GM19023 (cell line): Measurements from ENCODE around the gene HSPB9.

Experiments
- ATAC-seq: cut with Tn5 transposase; IDR thresholded peaks from one replicate; pipeline ENCODE4 v1.9.1; 2021; ENCODE audit warnings: mild to moderate bottlenecking, moderate library complexity; ENCODE audit not compliant: unreplicated experiment

HSPB9 gene

DNA sequence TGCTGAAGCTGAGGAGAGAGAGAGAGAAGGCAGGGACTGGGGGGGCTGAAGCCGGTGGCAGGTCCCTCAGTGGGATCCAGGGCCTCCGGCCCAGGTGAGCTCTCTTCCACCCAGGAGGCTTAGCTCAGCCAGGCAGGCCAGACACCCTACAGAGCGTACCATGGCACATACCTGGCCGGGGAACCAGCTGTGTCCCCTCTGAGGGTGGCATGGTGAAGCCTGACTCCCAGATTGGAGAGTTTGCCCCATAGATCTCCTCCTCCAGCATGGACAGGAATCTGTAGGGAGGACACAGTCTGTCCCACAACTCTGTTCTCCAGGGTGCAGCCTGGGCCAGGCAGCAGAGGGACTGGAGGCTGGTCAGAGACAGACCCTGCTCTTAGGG is 4.5 kb upstream of the HSPB9 start:
- ATAC-seq, result no peak

- ATAC-seq, result no peak
Measured at GRCh38 chr17:42118545-42118944, 4.1 kb upstream of the HSPB9 start.

GRCh38 chr17:42119301-42119700 is 3.3 kb upstream of the HSPB9 start:
- no peak for ATAC-seq

DNA sequence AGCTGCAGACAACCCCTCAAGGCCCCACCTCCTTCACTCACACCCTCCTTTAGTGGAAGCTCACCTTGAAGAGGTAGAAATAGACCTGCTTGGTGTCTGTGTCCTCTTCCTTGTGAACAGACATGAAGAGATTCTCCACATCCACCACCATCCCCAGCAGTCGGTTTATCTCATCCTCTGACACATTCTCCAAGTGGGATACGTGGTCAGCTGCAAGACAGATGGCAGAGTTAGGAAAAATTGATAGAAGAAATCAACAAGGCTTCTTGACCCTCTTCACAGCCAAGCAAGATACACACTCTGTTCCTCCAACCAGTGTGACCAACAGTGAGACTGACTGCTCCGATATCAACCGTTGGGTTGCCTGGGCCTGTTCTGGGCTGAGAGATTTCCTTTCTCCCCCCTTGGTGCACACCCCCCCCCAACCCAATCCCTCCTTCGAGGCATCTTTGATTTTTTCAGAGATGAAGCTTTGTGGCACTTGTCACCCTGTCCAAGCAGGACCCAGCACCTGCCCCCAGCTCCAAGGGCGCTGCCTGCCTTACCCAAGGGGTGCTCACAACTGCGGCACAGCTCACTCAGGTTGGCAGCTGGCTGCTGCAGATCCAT is 2.3 kb upstream of the HSPB9 start:
- ATAC-seq, result no peak

- peak; percentile 74 for ATAC-seq
Measured at GRCh38 chr17:42120770-42121769, 1.5 kb upstream of the HSPB9 start, which contains the start of gene KAT2A. Gene KAT2A, minus strand, starts transcription at chr17:42121367. Its CDS starts 63 bp downstream, at chr17:42121304.

DNA sequence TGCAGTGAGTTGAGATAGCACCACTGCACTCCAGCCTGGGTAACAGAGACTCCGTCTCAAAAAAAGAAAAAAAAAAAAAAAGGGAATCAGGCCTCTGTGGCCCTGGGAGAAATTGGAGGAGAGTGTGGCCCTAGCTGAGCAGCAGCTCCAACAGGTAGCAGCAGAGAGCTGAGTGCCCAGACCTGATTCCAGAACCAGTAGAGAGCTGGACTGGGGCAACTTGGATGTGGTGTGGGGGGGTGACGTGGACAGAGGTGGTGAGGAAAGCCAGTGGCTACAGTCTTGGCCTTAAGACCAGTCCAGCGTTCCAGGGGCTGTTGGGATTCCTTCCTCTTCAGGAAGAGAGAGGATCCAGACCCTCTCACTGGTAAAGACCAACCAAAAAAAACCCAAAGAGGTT is 1.7 kb downstream of the HSPB9 start:
- ATAC-seq, result no peak

- no peak for ATAC-seq
Measured at GRCh38 chr17:42125565-42125964, 3.0 kb downstream of the HSPB9 start.

- ATAC-seq, result no peak
Measured at GRCh38 chr17:42126836-42127235, 4.2 kb downstream of the HSPB9 start.

GRCh38 chr17:42127414-42127813 is 4.8 kb downstream of the HSPB9 start:
- ATAC-seq, result no peak

GRCh38 chr17:42129109-42129837 is 6.7 kb downstream of the HSPB9 start:
- no peak for ATAC-seq

- no peak for ATAC-seq
Measured at GRCh38 chr17:42130310-42130936, 7.8 kb downstream of the HSPB9 start.

DNA sequence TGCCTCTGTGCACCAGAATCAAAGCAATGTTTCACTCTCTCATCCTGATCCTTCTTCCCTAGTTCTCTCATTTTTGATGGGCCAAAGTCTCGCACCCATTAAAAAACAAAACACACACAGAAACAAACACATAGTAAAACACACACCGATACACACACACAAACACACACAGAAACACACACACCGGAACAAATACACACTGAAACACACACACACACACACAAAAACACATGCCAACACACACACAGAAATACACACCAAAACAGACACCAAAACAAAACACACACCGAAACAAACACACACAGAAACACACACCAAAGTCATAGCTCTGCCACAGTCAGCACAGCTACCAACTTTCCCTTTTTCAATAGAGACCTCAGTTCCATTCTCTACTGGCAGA is 8.6 kb downstream of the HSPB9 start:
- no peak for ATAC-seq

DNA sequence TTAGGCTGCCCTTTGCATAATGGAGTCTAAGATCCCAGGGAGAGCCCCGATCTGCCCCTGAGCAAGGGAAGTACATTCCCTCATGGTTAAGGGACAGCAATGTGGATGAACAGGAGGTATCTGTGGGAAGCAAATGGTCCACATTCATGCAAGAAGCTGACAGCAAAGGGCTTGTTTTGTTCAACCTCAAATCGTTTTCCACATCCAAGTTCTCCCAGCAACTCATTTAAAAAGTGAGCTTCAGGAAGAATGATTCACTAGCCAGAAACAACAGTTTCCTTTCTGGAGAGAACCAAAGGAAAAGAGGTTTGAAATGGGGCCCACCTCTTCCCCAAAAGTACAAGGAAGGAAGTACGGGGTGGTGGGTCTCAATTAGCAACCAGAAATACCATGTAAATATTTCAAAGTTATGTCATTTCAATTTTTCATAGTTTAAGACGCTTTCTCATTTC is 9.4 kb downstream of the HSPB9 start:
- no peak for ATAC-seq

- ATAC-seq, result peak; percentile 20
Measured at GRCh38 chr17:42132941-42133340, 10.3 kb downstream of the HSPB9 start.

DNA sequence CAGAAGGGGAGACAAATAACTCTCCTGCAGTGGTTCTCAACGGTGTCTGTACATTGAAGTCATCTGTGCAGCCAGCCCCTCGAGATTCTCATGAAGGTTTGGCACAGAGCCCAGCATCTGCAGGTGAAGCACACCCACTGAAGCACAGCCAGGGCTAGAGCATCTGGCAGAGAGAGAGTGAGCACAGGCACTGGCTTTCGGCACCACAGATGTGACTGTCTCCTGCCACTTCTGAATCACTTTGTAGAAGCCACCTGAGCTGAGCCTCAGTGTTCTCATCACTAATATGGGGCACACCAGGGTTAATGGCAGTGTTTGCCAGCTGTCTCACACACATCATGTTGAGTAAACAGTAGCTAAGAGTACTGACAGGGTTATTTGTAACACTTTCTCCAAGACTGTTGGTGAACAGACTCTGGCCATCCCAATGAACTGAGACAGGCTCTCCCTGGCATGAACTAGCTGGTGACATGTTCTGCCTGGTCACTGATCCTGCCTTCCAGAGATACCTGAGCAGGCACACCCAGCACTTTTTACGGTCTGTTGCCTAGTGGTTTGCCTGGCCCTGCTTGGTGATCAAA is 10.9 kb downstream of the HSPB9 start:
- ATAC-seq, result peak; percentile 75

DNA sequence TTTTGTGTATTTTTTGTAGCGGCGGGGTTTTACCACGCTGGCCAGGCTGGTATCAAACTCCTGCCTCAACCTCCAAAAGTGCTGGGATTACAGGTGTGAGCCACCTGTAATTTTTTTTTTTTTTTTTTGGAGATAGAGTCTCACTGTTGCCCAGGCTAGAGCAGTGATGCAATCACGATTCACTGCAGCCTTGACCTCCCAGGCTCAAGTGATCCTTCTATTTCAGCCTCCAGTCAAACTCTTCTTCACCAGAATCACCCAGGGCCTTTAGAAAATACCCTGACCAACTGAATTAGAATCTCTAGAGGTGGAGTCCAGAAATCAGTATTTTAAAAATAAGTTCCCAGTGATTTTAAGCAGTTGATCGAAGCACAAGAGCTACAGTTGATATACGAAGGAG is 12.5 kb downstream of the HSPB9 start:
- no peak for ATAC-seq

DNA sequence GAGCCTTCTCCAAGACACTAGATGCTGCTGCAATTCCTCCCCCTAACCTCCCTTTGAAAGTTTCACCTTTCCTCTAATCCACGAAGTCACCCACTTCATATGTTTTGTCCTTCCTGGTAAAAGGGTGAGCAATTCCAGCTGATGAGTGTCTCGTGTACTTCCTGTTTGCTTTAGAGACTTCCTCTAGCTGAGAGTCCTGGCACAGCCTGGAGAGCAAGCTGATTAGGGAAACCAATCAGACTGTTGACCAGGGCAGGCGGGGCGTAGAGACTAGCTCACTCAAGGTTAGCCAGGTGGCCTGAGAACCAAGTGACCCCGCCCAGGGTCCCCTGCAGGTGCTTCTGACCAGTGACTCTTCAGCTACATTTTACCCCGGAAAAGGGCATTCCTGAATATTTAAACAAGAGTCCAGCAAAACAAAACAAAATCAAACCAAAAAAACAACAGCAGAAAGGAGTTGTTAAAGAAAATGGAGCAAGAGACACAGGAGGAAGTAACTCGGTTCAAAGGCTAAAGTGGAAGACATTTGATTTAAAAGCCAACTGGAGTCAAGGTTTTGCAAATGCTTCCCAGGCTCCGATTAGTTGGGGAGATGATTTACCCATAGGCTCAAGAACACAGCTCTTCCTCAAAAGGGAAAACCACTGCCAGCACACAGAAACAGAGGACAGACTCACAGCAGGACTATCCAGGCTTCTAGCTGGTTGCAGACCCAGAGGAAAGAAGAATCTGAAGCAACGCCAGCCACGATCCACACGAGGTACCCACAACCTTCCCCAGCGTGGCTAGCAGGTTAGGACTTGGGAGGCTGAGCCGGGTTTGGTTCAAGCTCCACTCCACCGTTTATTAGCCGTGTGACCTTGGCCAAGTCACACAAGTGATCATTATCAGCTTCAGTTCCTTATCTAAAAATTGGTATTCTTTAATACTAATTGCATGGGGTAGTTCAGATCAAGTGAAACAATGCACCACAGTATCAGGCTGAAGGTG is 13.4 kb downstream of the HSPB9 start:
- no peak for ATAC-seq

GRCh38 chr17:42136654-42137051 is 14.0 kb downstream of the HSPB9 start:
- no peak for ATAC-seq

GRCh38 chr17:42138749-42139492 is 16.3 kb downstream of the HSPB9 start:
- ATAC-seq, result no peak
